NCI-H345 treated with DMSO at 0.1 percent for 48 hours (cell line): ENCODE data around the gene TMEM178B.
A peak's percentile ranks its signal among the peaks of the same experiment; 100 is the strongest.

Experiments
- DNase-seq: peaks from one replicate; lab custom pipeline; 2025; ENCODE audit not compliant: unreplicated experiment; lab: John Stamatoyannopoulos, UW

Gene TMEM178B

GRCh38 chr7:141411133-141411532, 337.3 kb downstream of the TMEM178B start:
- no peak for DNase-seq

- DNase-seq, result no peak
Measured at GRCh38 chr7:141415999-141416398, 342.1 kb downstream of the TMEM178B start.

- DNase-seq, result peak; percentile 99
Measured at GRCh38 chr7:141416650-141417270, 342.9 kb downstream of the TMEM178B start.

- DNase-seq, result no peak
Measured at GRCh38 chr7:141417506-141417905, 343.6 kb downstream of the TMEM178B start.

GRCh38 chr7:141418066-141418465, 344.2 kb downstream of the TMEM178B start:
- no peak for DNase-seq

GRCh38 chr7:141421306-141421705, 347.4 kb downstream of the TMEM178B start:
- no peak for DNase-seq

GRCh38 chr7:141427134-141427533, 353.3 kb downstream of the TMEM178B start:
- no peak for DNase-seq

GRCh38 chr7:141430455-141431139, 356.7 kb downstream of the TMEM178B start:
- peak; percentile 48 for DNase-seq

GRCh38 chr7:141431140-141431479, 357.2 kb downstream of the TMEM178B start:
- no peak for DNase-seq

GRCh38 chr7:141431711-141432110, 357.8 kb downstream of the TMEM178B start:
- DNase-seq, result no peak

GRCh38 chr7:141433698-141434097, 359.8 kb downstream of the TMEM178B start:
- DNase-seq, result no peak

GRCh38 chr7:141436139-141436538, 362.3 kb downstream of the TMEM178B start:
- no peak for DNase-seq

GRCh38 chr7:141436575-141437075, 362.8 kb downstream of the TMEM178B start:
- peak; percentile 77 for DNase-seq

GRCh38 chr7:141439164-141439563, 365.3 kb downstream of the TMEM178B start:
- DNase-seq, result no peak

- no peak for DNase-seq
Measured at GRCh38 chr7:141439776-141440175, 365.9 kb downstream of the TMEM178B start.

GRCh38 chr7:141441837-141442627, 368.2 kb downstream of the TMEM178B start:
- DNase-seq, result no peak

GRCh38 chr7:141442781-141443180, 368.9 kb downstream of the TMEM178B start:
- DNase-seq, result no peak

GRCh38 chr7:141444961-141445360, 371.1 kb downstream of the TMEM178B start:
- no peak for DNase-seq

GRCh38 chr7:141451232-141451631, 377.4 kb downstream of the TMEM178B start:
- DNase-seq, result no peak

GRCh38 chr7:141452911-141453310, 379.0 kb downstream of the TMEM178B start:
- no peak for DNase-seq

- no peak for DNase-seq
Measured at GRCh38 chr7:141454338-141454737, 380.5 kb downstream of the TMEM178B start.

GRCh38 chr7:141455723-141456122, 381.9 kb downstream of the TMEM178B start:
- no peak for DNase-seq
